ENCODE measurements around the gene PALLD. TPM values are rescaled to one million over a fixed set of nuclear protein-coding genes. Genes with fewer than 3 reads are reported as not detected.

Gene PALLD
- total and polyA plus RNA-seq, 7 donors, result 40.7 to 1,991 (median 1,233) TPM

GRCh38 chr4:168751263-168752225, 254.7 kb downstream of the PALLD start:
- Histone ChIP-seq H3K4me3 (no peak overlapping the region), H3K27ac (peak overlapping the region in 1 of 4 donors; percentile 32), H3K9me3 (no peaks in the 10 kb centered on the region), H3K36me3 (no peaks in the 10 kb centered on the region), H3K27me3 (no peaks in the 10 kb centered on the region), H3K4me1 (peaks cover 0 to 7% (median 3%) of the 10 kb centered on the region in 4 donors)
- intact Hi-C loops (cut with DNase I), result no loop called here
- no peak for TF ChIP-seq POLR2A (IDR thresholded peaks at IDR 0.05)
- TF ChIP-seq CTCF (IDR thresholded peaks at IDR 0.05), result no peak
- no peak for TF ChIP-seq POLR2AphosphoS5 (IDR thresholded peaks at IDR 0.05)
- no peak for TF ChIP-seq EP300 (IDR thresholded peaks at IDR 0.05)
- no peak for DNase-seq
- WGBS, 2 donors, result 80 to 88% methylated on average over 12 of the region's 12 CpGs

- TF ChIP-seq EP300 (IDR thresholded peaks at IDR 0.05) (no peak), POLR2A (IDR thresholded peaks at IDR 0.05) (no peak), POLR2AphosphoS5 (IDR thresholded peaks at IDR 0.05) (no peak), CTCF (IDR thresholded peaks at IDR 0.05) (no peak)
- Histone ChIP-seq H3K4me3 (no peak overlapping the region), H3K9me3 (no peaks in the 10 kb centered on the region), H3K27me3 (no peaks in the 10 kb centered on the region), H3K36me3 (no peaks in the 10 kb centered on the region), H3K4me1 (peaks cover 0 to 7% (median 3%) of the 10 kb centered on the region in 4 donors), H3K27ac (no peak overlapping the region)
- intact Hi-C loops (cut with DNase I), result no loop called here
- DNase-seq, result no peak
- WGBS, 2 donors, result 91 to 95% methylated on average over 8 of the region's 8 CpGs
Measured at GRCh38 chr4:168755598-168756477, 259.0 kb downstream of the PALLD start.

- 93 to 95% methylated on average over 8 of the region's 8 CpGs for WGBS, 2 donors
- intact Hi-C loops (cut with DNase I), result no loop called here
- peak overlapping the region in 1 of 4 donors; percentile 31 for H3K27ac ChIP-seq
Measured at GRCh38 chr4:168757500-168757899, 260.6 kb downstream of the PALLD start.

More at GRCh38 chr4:168757500-168757899, 260.6 kb downstream of the PALLD start:
- H3K4me3 ChIP-seq, result no peak overlapping the region
- H3K36me3 ChIP-seq, result no peaks in the 10 kb centered on the region
- no peaks in the 10 kb centered on the region for H3K27me3 ChIP-seq
- no peak for TF ChIP-seq EP300 (IDR thresholded peaks at IDR 0.05)
- no peak for TF ChIP-seq POLR2A (IDR thresholded peaks at IDR 0.05)
- TF ChIP-seq POLR2AphosphoS5 (IDR thresholded peaks at IDR 0.05), result no peak
- no peak for TF ChIP-seq CTCF (IDR thresholded peaks at IDR 0.05)
- H3K4me1 ChIP-seq, result no peaks in the 10 kb centered on the region
- DNase-seq, result no peak
- H3K9me3 ChIP-seq, result no peaks in the 10 kb centered on the region

Measured in sigmoid colon (tissue), 7 donors.